Measurements from ENCODE around the gene ITPRID2. TPM values are rescaled to one million over a fixed set of nuclear protein-coding genes. Genes with fewer than 3 reads are reported as not detected.

Gene ITPRID2
- total RNA-seq (2022; extraction: Qiagen RNA extraction; ENCODE audit: low read depth) = 46.2 to 72.1 TPM (median 63.7 TPM) in 5 replicates

GRCh38 chr2:181891258-181891965 is at the start of gene ITPRID2:
Gene ITPRID2, plus strand, starts transcription at chr2:181891730. Its CDS starts 337 bp downstream, at chr2:181892067.

Other genes starting within 250 kb of the ITPRID2 start
- gene CERKL, start 234.6 kb upstream of the ITPRID2 start, total RNA-seq (2022; extraction: Qiagen RNA extraction; ENCODE audit: low read depth) = 0.17 to 0.32 TPM (median 0.24 TPM) in 5 replicates
- gene NEUROD1, start 211.2 kb upstream of the ITPRID2 start, total RNA-seq (2022; extraction: Qiagen RNA extraction; ENCODE audit: low read depth) = not detected in 5 replicates
- 1.7 to 3.3 TPM (median 1.8 TPM) in 5 replicates for gene PPP1R1C, start 94.1 kb downstream of the ITPRID2 start, total RNA-seq (2022; extraction: Qiagen RNA extraction; ENCODE audit: low read depth)

Data from A549 treated with RU486 at 1 μM for 4 hours (cell line).